Tibial nerve (tissue), 4 donors: Measurements from ENCODE around the gene ATP6V1C2. TPM values are rescaled to one million over a fixed set of nuclear protein-coding genes. Genes with fewer than 3 reads are reported as not detected.

Experiments used
- DNase-seq, 2 donors: peaks; one replicate each; pipeline ENCODE4 v3.0.0-alpha.2; 2019; ENCODE audit warnings: low spot score in 2 of 2
- H3K27ac ChIP-seq, 4 donors: fragments of 200-600 bp; sonication (generic) in 3 of 4; one replicate each; pipeline ENCODE4 v1.5.1; 2017 to 2019; ENCODE audit warnings: mild to moderate bottlenecking in 1 of 4
- H3K27me3 ChIP-seq, 2 donors: fragments of 200-600 bp; sonication (generic) in 1 of 2; one replicate each; pipeline versions ENCODE4 v1.5.1 to v1.6.0; 2017 to 2019
- H3K36me3 ChIP-seq, 3 donors: fragments of 200-600 bp; sonication (generic); one replicate each; pipeline ENCODE4 v1.5.1; 2018 to 2019
- H3K4me1 ChIP-seq, 4 donors: fragments of 200-600 bp; sonication (generic) in 3 of 4; one replicate each; pipeline ENCODE4 v1.5.1; 2017 to 2019
- H3K4me3 ChIP-seq, 4 donors: fragments of 200-600 bp; sonication (generic) in 3 of 4; one replicate each; pipeline ENCODE4 v1.5.1; 2017 to 2019; ENCODE audit warnings: mild to moderate bottlenecking in 1 of 4, moderate library complexity in 1 of 4
- H3K9me3 ChIP-seq, 4 donors: fragments of 200-600 bp; sonication (generic) in 3 of 4; one replicate each; pipeline ENCODE4 v1.5.1; 2017 to 2019
- EP300 ChIP-seq, 2 donors: sonication (generic); formaldehyde crosslinking; IDR thresholded peaks; one replicate each; pipeline ENCODE4 v1.6.1; 2017; ENCODE audit warnings: antibody characterized with exemption in 2 of 2, mild to moderate bottlenecking in 1 of 2
- POLR2A ChIP-seq, 2 donors: fragments of 450-650 bp; IDR thresholded peaks; one replicate each; pipeline ENCODE4 v1.6.1; 2017; ENCODE audit warnings: antibody characterized with exemption in 2 of 2, mild to moderate bottlenecking in 2 of 2, moderate library complexity in 2 of 2
- WGBS, 2 donors: methylation state at CpG; one replicate each; pipeline ENCODE4 v1.1.5; 2018; 5-methylcytosine and 5-hydroxymethylcytosine counted together
- small RNA-seq: library from RNA; depleted of rRNA; stranded (forward); fragments of <200 nt; gene quantifications from one replicate; pipeline ENCODE3, GENCODE V24; 2016
- total RNA-seq, 4 donors: library from RNA; depleted of rRNA; stranded (reverse); fragments of >200 nt; gene quantifications; one replicate each; pipeline ENCODE4 v1.1.0, GENCODE V29; 2016
- TF ChIP-seq, protein P1 (sequence below), 5 experiments: fragments of 200-600 bp in 3 of 5; fragments of 450-650 bp in 2 of 5; sonication (generic) in 3 of 5; IDR thresholded peaks; one replicate each; pipeline ENCODE4 v1.5.1; 2016 to 2019; ENCODE audit warnings: antibody characterized with exemption in 5 of 5, mild to moderate bottlenecking in 3 of 5, moderate library complexity in 2 of 5

The ATP6V1C2 gene
- total RNA-seq, 4 donors from 2014 or later = 0.21 to 0.66 (median 0.30) TPM; not detected in 1

DNA sequence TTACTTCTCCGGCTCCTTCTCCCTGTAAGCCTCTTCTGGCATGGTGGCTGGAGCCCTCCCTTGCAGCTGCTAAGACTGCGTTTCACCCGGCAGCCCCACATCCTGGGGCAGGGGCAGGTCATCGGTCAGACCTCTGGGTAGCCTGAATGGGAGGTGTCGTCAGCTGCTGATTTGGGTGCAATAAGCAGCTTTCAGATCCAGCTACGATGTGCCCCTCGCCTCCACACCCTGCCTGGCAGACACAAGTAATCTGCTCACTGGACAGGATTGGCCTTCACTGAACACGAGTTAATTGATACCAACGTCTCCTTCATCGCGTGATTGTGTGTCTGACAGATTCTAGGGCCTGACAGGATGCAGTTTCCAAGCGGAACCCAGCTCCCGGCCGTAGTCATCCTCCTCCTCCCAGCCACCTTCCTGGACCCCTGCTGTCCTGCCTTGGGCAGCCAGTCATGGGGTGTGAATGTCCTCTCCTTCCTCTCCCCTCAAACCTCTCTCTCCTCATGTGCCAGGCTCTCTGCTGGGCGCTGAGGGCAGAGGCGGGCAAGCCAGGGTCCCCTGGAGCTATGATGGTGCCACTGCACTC, 110.1 kb downstream of the ATP6V1C2 start:
- peaks cover 0 to 40% of the 10 kb centered on the region in 2 donors for H3K27me3 ChIP-seq
- no peak overlapping the region for H3K27ac ChIP-seq
- no peaks in the 10 kb centered on the region for H3K36me3 ChIP-seq
- 44 to 57% methylated on average over 15 of the region's 16 CpGs for WGBS, 2 donors
- DNase-seq = no peak
- no peak for TF ChIP-seq EP300 (IDR thresholded peaks at IDR 0.05)
- TF ChIP-seq, protein P1, sequence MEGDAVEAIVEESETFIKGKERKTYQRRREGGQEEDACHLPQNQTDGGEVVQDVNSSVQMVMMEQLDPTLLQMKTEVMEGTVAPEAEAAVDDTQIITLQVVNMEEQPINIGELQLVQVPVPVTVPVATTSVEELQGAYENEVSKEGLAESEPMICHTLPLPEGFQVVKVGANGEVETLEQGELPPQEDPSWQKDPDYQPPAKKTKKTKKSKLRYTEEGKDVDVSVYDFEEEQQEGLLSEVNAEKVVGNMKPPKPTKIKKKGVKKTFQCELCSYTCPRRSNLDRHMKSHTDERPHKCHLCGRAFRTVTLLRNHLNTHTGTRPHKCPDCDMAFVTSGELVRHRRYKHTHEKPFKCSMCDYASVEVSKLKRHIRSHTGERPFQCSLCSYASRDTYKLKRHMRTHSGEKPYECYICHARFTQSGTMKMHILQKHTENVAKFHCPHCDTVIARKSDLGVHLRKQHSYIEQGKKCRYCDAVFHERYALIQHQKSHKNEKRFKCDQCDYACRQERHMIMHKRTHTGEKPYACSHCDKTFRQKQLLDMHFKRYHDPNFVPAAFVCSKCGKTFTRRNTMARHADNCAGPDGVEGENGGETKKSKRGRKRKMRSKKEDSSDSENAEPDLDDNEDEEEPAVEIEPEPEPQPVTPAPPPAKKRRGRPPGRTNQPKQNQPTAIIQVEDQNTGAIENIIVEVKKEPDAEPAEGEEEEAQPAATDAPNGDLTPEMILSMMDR (IDR thresholded peaks at IDR 0.05) = no peak
- TF ChIP-seq POLR2A (IDR thresholded peaks at IDR 0.05) = no peak
- H3K4me1 ChIP-seq = peaks cover 0 to 12% (median 0%) of the 10 kb centered on the region in 4 donors
- H3K4me3 ChIP-seq = no peak overlapping the region
- H3K9me3 ChIP-seq = no peaks in the 10 kb centered on the region

DNA sequence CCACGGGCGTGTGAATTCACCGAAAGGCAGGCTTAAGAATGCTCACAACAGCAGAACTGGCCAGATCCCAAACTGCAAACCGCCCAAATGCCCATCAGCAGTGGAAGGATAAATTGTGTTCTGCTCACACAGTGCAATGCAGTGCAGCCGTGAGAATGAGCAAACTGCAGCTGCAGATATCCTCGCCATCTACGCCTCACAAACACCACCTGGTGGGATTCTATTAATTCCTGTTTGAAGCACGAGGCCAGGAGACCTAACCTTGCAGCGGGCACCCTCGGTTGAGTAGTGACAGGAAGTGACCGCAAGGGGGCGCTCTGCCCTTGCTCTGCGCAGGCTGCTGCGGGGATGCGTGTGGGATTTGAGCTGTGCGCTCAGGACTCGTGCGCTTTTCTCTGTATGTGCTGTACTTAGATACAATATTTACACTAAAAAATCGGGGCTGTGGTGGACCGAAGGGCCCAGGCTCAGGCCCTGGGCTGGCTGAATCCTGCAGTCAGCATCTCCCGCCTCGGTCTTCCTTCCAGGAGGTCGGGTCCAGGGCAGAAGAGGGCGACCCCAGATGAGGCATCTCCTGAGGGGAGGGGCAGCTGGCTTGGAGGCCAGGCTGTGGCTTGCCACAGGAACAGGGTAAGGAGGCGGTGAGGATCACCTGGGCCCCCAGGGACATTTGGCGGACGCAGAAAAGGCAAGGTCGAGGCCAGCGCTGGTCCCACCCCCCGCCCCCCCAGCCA, 110.9 kb downstream of the ATP6V1C2 start:
- Histone ChIP-seq H3K9me3 (no peaks in the 10 kb centered on the region), H3K4me3 (no peak overlapping the region), H3K27me3 (peaks cover 0 to 40% of the 10 kb centered on the region in 2 donors), H3K36me3 (no peaks in the 10 kb centered on the region), H3K27ac (no peak overlapping the region), H3K4me1 (peaks cover 0 to 12% (median 0%) of the 10 kb centered on the region in 4 donors)
- TF ChIP-seq, protein P1 (IDR thresholded peaks at IDR 0.05) = peak; percentile 88 to 92 (median 91)
- no peak for TF ChIP-seq EP300 (IDR thresholded peaks at IDR 0.05)
- 16 to 19% methylated on average over 26 to 30 of the region's 30 CpGs for WGBS, 2 donors
- peak; percentile 56 to 60 for DNase-seq

DNA sequence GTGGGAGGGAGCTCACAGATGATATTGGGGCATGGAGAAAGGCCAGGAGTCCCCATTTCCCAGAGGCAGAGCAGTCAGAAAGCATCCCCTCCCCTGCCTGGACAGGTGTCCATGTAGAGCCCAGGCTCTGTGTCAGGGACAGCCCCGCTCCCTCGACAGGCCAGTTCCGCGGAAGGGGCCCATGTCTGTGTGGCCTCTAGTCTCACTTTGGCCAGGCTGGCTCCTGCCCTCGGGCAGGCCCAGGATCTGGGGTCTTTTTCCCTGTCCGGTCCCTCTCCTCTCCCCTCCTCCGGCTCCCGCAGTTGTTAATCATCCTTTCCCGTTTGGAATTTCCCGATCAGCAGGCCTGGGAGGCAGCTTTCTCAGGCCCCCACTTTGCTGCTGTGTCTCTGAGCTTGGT, 111.6 kb downstream of the ATP6V1C2 start:
- Histone ChIP-seq H3K27ac (no peak overlapping the region), H3K4me1 (peaks cover 0 to 12% (median 0%) of the 10 kb centered on the region in 4 donors), H3K36me3 (no peaks in the 10 kb centered on the region), H3K27me3 (peaks cover 0 to 40% of the 10 kb centered on the region in 2 donors), H3K4me3 (no peak overlapping the region), H3K9me3 (no peaks in the 10 kb centered on the region)
- TF ChIP-seq POLR2A (IDR thresholded peaks at IDR 0.05) (no peak), EP300 (IDR thresholded peaks at IDR 0.05) (no peak)
- TF ChIP-seq, protein P1 (IDR thresholded peaks at IDR 0.05) = no peak
- 83 to 84% methylated on average over 9 to 10 of the region's 10 CpGs for WGBS, 2 donors
- DNase-seq = no peak

DNA sequence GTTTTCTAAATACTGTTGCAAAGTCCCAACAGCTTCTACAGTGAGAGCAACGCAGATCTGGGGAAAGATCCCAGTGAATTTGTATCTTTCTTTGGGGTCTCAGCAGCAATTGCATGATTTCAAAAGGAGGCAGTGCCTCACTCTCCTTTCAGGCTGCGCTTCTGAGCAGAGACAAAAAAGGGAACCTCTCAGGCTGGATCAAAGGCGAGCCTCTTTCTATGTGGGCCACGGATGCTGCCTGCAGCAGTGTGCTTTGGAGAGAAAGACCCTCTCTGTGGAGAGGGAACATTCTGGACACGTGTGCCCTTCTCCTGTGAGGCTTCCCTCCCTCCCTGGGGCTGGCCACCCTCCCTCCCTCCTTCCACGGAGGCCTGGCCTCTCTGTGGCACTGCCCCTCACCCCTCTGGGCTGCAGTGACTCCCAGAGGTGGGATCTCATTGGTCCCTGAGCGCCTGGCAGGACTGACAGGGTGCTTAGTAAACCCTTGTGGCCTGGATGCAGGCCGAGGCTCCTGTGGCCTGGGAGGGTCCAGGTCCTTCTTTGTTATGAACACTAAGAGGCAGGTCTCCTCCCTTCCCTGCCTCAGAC, 112.7 kb downstream of the ATP6V1C2 start:
- H3K36me3 ChIP-seq = no peaks in the 10 kb centered on the region
- no peaks in the 10 kb centered on the region for H3K9me3 ChIP-seq
- no peak for DNase-seq
- no peak overlapping the region for H3K27ac ChIP-seq
- WGBS, 2 donors = 78% methylated on average over 8 of the region's 8 CpGs
- peaks cover 0 to 12% (median 0%) of the 10 kb centered on the region in 4 donors for H3K4me1 ChIP-seq
- TF ChIP-seq EP300 (IDR thresholded peaks at IDR 0.05) (no peak), POLR2A (IDR thresholded peaks at IDR 0.05) (no peak)
- TF ChIP-seq, protein P1 (IDR thresholded peaks at IDR 0.05) = no peak
- peaks cover 0 to 44% of the 10 kb centered on the region in 2 donors for H3K27me3 ChIP-seq
- H3K4me3 ChIP-seq = no peak overlapping the region

Small RNAs within 50 kb of the gene (small RNA-seq; reads per million reads assigned to genes)
- not detected for gene RNU7-138P
- gene RNU7-176P = not detected

Other genes with a start within 250 kb of the ATP6V1C2 start
- gene NOL10, start 31.7 kb upstream of the ATP6V1C2 start, total RNA-seq = 10 to 100 TPM; 25.1 to 34.2 (median 29.4) TPM
- 10 to 100 TPM; 61.4 to 84.3 (median 76.2) TPM for gene PDIA6, start 91.2 kb downstream of the ATP6V1C2 start, total RNA-seq
- gene KCNF1, start 190.3 kb downstream of the ATP6V1C2 start, total RNA-seq = under 1 TPM in 2 of 4 donors, not detected in 2; 0.22 to 0.42 TPM